ENCODE measurements around the gene SIRT3. TPM values are rescaled to one million over a fixed set of nuclear protein-coding genes. Genes with fewer than 3 reads are reported as not detected.

Gene SIRT3
- polyA plus RNA-seq (2013, experiment 1 of 2) = 17.8 TPM
- 18.8 TPM for polyA plus RNA-seq (2013, experiment 2 of 2)

- H2BK15ac ChIP-seq (ENCODE audit: low read length) = no peak within 1 kb of the TSS
- H3K14ac ChIP-seq (ENCODE audit: low read length) = peak within 1 kb of the TSS; percentile 94
- H3K79me1 ChIP-seq (ENCODE audit: low read depth, low read length) = peaks cover 6% of the 10 kb centered on the region
- peaks cover 2 to 35% of the 10 kb centered on the region in 2 donors for H3K36me3 ChIP-seq (replicated peaks in 1 of 2; ENCODE audit: control insufficient read depth in 2 of 2, insufficient read depth in 2 of 2, low read length in 2 of 2)
- H2BK12ac ChIP-seq (ENCODE audit: low read length) = no peak within 1 kb of the TSS
- peak within 1 kb of the TSS; percentile 96 for H3K4me2 ChIP-seq (ENCODE audit: insufficient read depth, low read length, poor library complexity, severe bottlenecking)
- no peak within 1 kb of the TSS for H4K91ac ChIP-seq (ENCODE audit: low read depth, low read length, poor library complexity)
- H2BK5ac ChIP-seq (ENCODE audit: low read length) = peak within 1 kb of the TSS; percentile 94
- no peak within 1 kb of the TSS for H2BK120ac ChIP-seq (ENCODE audit: low read depth, low read length)
- no peak within 1 kb of the TSS for H4K8ac ChIP-seq (ENCODE audit: low read depth, low read length)
- peak within 1 kb of the TSS; percentile 90 for H3K9ac ChIP-seq (ENCODE audit: low read depth, low read length, poor library complexity)
- H3K18ac ChIP-seq (ENCODE audit: low read length) = peak within 1 kb of the TSS; percentile 96
- peaks cover 0 to 4% of the 10 kb centered on the region in 2 donors for H3K4me1 ChIP-seq (ENCODE audit: control insufficient read depth in 2 of 2, insufficient read depth in 1 of 2, low read depth in 1 of 2, low read length in 2 of 2)
- no peaks in the 10 kb centered on the region for H3K27me3 ChIP-seq (ENCODE audit: control insufficient read depth in 3 of 3, insufficient read depth in 3 of 3, low read depth in 1 of 3, low read length in 3 of 3)
- peak within 1 kb of the TSS; percentile 96 for H2AFZ ChIP-seq (ENCODE audit: low read length)
- H2AK5ac ChIP-seq (ENCODE audit: low read depth, low read length) = peak within 1 kb of the TSS; percentile 38
- no peaks in the 10 kb centered on the region for H3K9me3 ChIP-seq (replicated peaks in 1 of 2; ENCODE audit: control insufficient read depth in 2 of 2, insufficient read depth in 1 of 2, low read depth in 1 of 2, low read length in 2 of 2)
- H3K23ac ChIP-seq (ENCODE audit: low read depth, low read length, poor library complexity) = peak within 1 kb of the TSS; percentile 89
- H3K4ac ChIP-seq (ENCODE audit: low read length) = no peak within 1 kb of the TSS
- peak within 1 kb of the TSS; percentile 97 to 100 for H3K4me3 ChIP-seq (ENCODE audit: low read length in 2 of 2)
- peak; percentile 82 for DNase-seq (ENCODE audit: low spot score)
- WGBS, 2 donors (ENCODE audit: extremely low coverage in 2 of 2, insufficient read length in 2 of 2, insufficient replicate concordance in 1 of 2) = no CpG with 5 or more reads among the region's 70 CpGs
- peak within 1 kb of the TSS; percentile 91 for H3K27ac ChIP-seq (replicated peaks; ENCODE audit: low read length)
Observed at GRCh38 chr11:235997-236773, at the start of gene SIRT3. Gene SIRT3, minus strand, starts transcription at chr11:236342. Its CDS starts 14 bp downstream, at chr11:236328.

- H2BK12ac ChIP-seq (ENCODE audit: low read length) = no peak overlapping the region
- H4K8ac ChIP-seq (ENCODE audit: low read depth, low read length) = no peak overlapping the region
- H3K4me1 ChIP-seq (ENCODE audit: control insufficient read depth in 2 of 2, insufficient read depth in 1 of 2, low read depth in 1 of 2, low read length in 2 of 2) = peaks cover 20 to 29% of the 10 kb centered on the region in 2 donors
- H3K4ac ChIP-seq (ENCODE audit: low read length) = no peak overlapping the region
- H2AFZ ChIP-seq (ENCODE audit: low read length) = no peak overlapping the region
- H2BK5ac ChIP-seq (ENCODE audit: low read length) = no peak overlapping the region
- H2BK120ac ChIP-seq (ENCODE audit: low read depth, low read length) = no peak overlapping the region
- H3K9ac ChIP-seq (ENCODE audit: low read depth, low read length, poor library complexity) = no peak overlapping the region
- H2BK15ac ChIP-seq (ENCODE audit: low read length) = no peak overlapping the region
- no peak overlapping the region for H3K4me2 ChIP-seq (ENCODE audit: insufficient read depth, low read length, poor library complexity, severe bottlenecking)
- no peak overlapping the region for H4K91ac ChIP-seq (ENCODE audit: low read depth, low read length, poor library complexity)
- no CpG with 5 or more reads among the region's 8 CpGs for WGBS, 2 donors (ENCODE audit: extremely low coverage in 2 of 2, insufficient read length in 2 of 2, insufficient replicate concordance in 1 of 2)
- no peak overlapping the region for H3K14ac ChIP-seq (ENCODE audit: low read length)
- peaks cover under 1 to 3% of the 10 kb centered on the region in 2 donors for H3K36me3 ChIP-seq (replicated peaks in 1 of 2; ENCODE audit: control insufficient read depth in 2 of 2, insufficient read depth in 2 of 2, low read length in 2 of 2)
- H3K4me3 ChIP-seq (ENCODE audit: low read length in 2 of 2) = no peak overlapping the region
- H3K18ac ChIP-seq (ENCODE audit: low read length) = no peak overlapping the region
- peaks cover 0 to 14% (median 0%) of the 10 kb centered on the region in 3 experiments for H3K27me3 ChIP-seq (ENCODE audit: control insufficient read depth in 3 of 3, insufficient read depth in 3 of 3, low read depth in 1 of 3, low read length in 3 of 3)
- no peak overlapping the region for H2AK5ac ChIP-seq (ENCODE audit: low read depth, low read length)
- H3K79me1 ChIP-seq (ENCODE audit: low read depth, low read length) = peaks cover 7% of the 10 kb centered on the region
- DNase-seq (ENCODE audit: low spot score) = no peak
- H3K23ac ChIP-seq (ENCODE audit: low read depth, low read length, poor library complexity) = peak overlapping the region; percentile 57
- peaks cover 0 to under 1% of the 10 kb centered on the region in 2 donors for H3K9me3 ChIP-seq (replicated peaks in 1 of 2; ENCODE audit: control insufficient read depth in 2 of 2, insufficient read depth in 1 of 2, low read depth in 1 of 2, low read length in 2 of 2)
- no peak overlapping the region for H3K27ac ChIP-seq (replicated peaks; ENCODE audit: low read length)
Observed at GRCh38 chr11:285894-286220, 49.7 kb upstream of the SIRT3 start.

- Histone ChIP-seq H3K14ac (ENCODE audit: low read length) (no peak overlapping the region), H3K4me3 (ENCODE audit: low read length in 2 of 2) (no peak overlapping the region), H3K36me3 (replicated peaks in 1 of 2; ENCODE audit: control insufficient read depth in 2 of 2, insufficient read depth in 2 of 2, low read length in 2 of 2) (no peaks in the 10 kb centered on the region), H3K4me2 (ENCODE audit: insufficient read depth, low read length, poor library complexity, severe bottlenecking) (no peak overlapping the region), H3K79me1 (ENCODE audit: low read depth, low read length) (peaks cover 7% of the 10 kb centered on the region), H3K18ac (ENCODE audit: low read length) (peak overlapping the region; percentile 35), H2AK5ac (ENCODE audit: low read depth, low read length) (peak overlapping the region; percentile 88), H3K9ac (ENCODE audit: low read depth, low read length, poor library complexity) (no peak overlapping the region), H3K27ac (replicated peaks; ENCODE audit: low read length) (no peak overlapping the region), H3K23ac (ENCODE audit: low read depth, low read length, poor library complexity) (peak overlapping the region; percentile 29), H2BK5ac (ENCODE audit: low read length) (peak overlapping the region; percentile 43), H3K9me3 (replicated peaks in 1 of 2; ENCODE audit: control insufficient read depth in 2 of 2, insufficient read depth in 1 of 2, low read depth in 1 of 2, low read length in 2 of 2) (peaks cover 0 to 3% of the 10 kb centered on the region in 2 donors), H2AFZ (ENCODE audit: low read length) (no peak overlapping the region), H3K4ac (ENCODE audit: low read length) (peak overlapping the region; percentile 84), H4K8ac (ENCODE audit: low read depth, low read length) (no peak overlapping the region), H2BK12ac (ENCODE audit: low read length) (peak overlapping the region; percentile 84), H3K27me3 (ENCODE audit: control insufficient read depth in 3 of 3, insufficient read depth in 3 of 3, low read depth in 1 of 3, low read length in 3 of 3) (peaks cover 0 to 14% (median 0%) of the 10 kb centered on the region in 3 experiments), H2BK120ac (ENCODE audit: low read depth, low read length) (no peak overlapping the region), H4K91ac (ENCODE audit: low read depth, low read length, poor library complexity) (no peak overlapping the region), H3K4me1 (ENCODE audit: control insufficient read depth in 2 of 2, insufficient read depth in 1 of 2, low read depth in 1 of 2, low read length in 2 of 2) (peaks cover 20 to 29% of the 10 kb centered on the region in 2 donors), H2BK15ac (ENCODE audit: low read length) (peak overlapping the region; percentile 99)
- WGBS, 2 donors (ENCODE audit: extremely low coverage in 2 of 2, insufficient read length in 2 of 2, insufficient replicate concordance in 1 of 2) = no CpG with 5 or more reads among the region's 29 CpGs
- no peak for DNase-seq (ENCODE audit: low spot score)
Observed at GRCh38 chr11:285021-285893, 49.1 kb upstream of the SIRT3 start.
